SK-N-SH treated with all-trans-retinoic acid at 6 μM for 48 hours (cell line): Measurements from ENCODE around the gene AUTS2.
A peak's percentile ranks its signal among the peaks of the same experiment; 100 is the strongest.

Source experiments
- ATAC-seq: fragments of 200-7000 bp; cut with Tn5 transposase; 3 replicates; pipeline ENCODE4 v1.9.1; 2020; ENCODE audit warnings: mild to moderate bottlenecking, moderate library complexity
- ARNTL ChIP-seq: fragments of 450-650 bp; formaldehyde crosslinking; IDR thresholded peaks from 2 replicates; pipeline ENCODE4 v1.5.0; 2020; ENCODE audit warnings: low read depth, mild to moderate bottlenecking, moderate library complexity, borderline replicate concordance
- BACH2 ChIP-seq: fragments of 250-450 bp; sonication (Bioruptor Pico); IDR thresholded peaks from 2 replicates; pipeline ENCODE4 v1.9.0; 2021; ENCODE audit warnings: mild to moderate bottlenecking, borderline replicate concordance
- ESRRG ChIP-seq: fragments of 250-450 bp; sonication (Bioruptor Pico); IDR thresholded peaks from 2 replicates; pipeline ENCODE4 v1.6.1; 2021; ENCODE audit warnings: mild to moderate bottlenecking
- GLIS3 ChIP-seq: fragments of 250-450 bp; sonication (Bioruptor Pico); IDR thresholded peaks from 2 replicates; pipeline ENCODE4 v1.5.0; 2020; ENCODE audit warnings: mild to moderate bottlenecking, moderate library complexity
- ISL1 ChIP-seq: fragments of 250-450 bp; sonication (Bioruptor Pico); IDR thresholded peaks from 2 replicates; pipeline ENCODE4 v2.1.2; 2022; ENCODE audit warnings: mild to moderate bottlenecking, moderate library complexity
- OSR1 ChIP-seq: fragments of 250-450 bp; sonication (Bioruptor Pico); IDR thresholded peaks from 2 replicates; pipeline ENCODE4 v1.8.0; 2022; ENCODE audit warnings: moderate library complexity, mild to moderate bottlenecking, inconsistent platforms
- SNAI2 ChIP-seq: fragments of 250-450 bp; sonication (Bioruptor Pico); IDR thresholded peaks from 2 replicates; pipeline ENCODE4 v1.5.0; 2020; ENCODE audit warnings: mild to moderate bottlenecking, moderate library complexity
- TCF4 ChIP-seq: fragments of 250-450 bp; sonication (Bioruptor Pico); IDR thresholded peaks from 2 replicates; pipeline ENCODE4 v1.8.0; 2021; ENCODE audit warnings: mild to moderate bottlenecking, moderate library complexity, borderline replicate concordance
- TOX ChIP-seq: fragments of 250-450 bp; sonication (Bioruptor Pico); IDR thresholded peaks from 2 replicates; pipeline ENCODE4 v1.8.0; 2021; ENCODE audit warnings: mild to moderate bottlenecking, moderate library complexity, borderline replicate concordance
- ZC3H10 ChIP-seq: fragments of 250-450 bp; sonication (Bioruptor Pico); IDR thresholded peaks from 2 replicates; pipeline ENCODE4 v1.5.1; 2021; ENCODE audit warnings: mild to moderate bottlenecking, moderate library complexity
- ZFP3 ChIP-seq: fragments of 250-450 bp; sonication (Bioruptor Pico); IDR thresholded peaks from 2 replicates; pipeline ENCODE4 v1.5.0; 2020; ENCODE audit warnings: mild to moderate bottlenecking, moderate library complexity
- ZFP30 ChIP-seq: fragments of 450-650 bp; formaldehyde crosslinking; IDR thresholded peaks from 2 replicates; pipeline ENCODE4 v1.5.0; 2022; ENCODE audit warnings: mild to moderate bottlenecking, moderate library complexity
- ZNF565 ChIP-seq: fragments of 450-650 bp; formaldehyde crosslinking; conservative IDR thresholded peaks from 2 replicates; pipeline ENCODE4 v1.5.0; 2020; ENCODE audit warnings: low read depth, mild to moderate bottlenecking, moderate library complexity
- ZNF8 ChIP-seq: fragments of 450-650 bp; formaldehyde crosslinking; IDR thresholded peaks from 2 replicates; pipeline ENCODE4 v1.5.0; 2020; ENCODE audit warnings: mild to moderate bottlenecking, moderate library complexity
- TF ChIP-seq, protein P1 (sequence below): fragments of 250-450 bp; sonication (Bioruptor Pico); IDR thresholded peaks from 2 replicates; pipeline ENCODE4 v1.5.0; 2020; ENCODE audit warnings: mild to moderate bottlenecking, moderate library complexity
- TF ChIP-seq, protein P2 (sequence below): fragments of 250-450 bp; sonication (Bioruptor Pico); IDR thresholded peaks from 2 replicates; pipeline ENCODE4 v1.5.1; 2021; ENCODE audit warnings: mild to moderate bottlenecking, moderate library complexity
- TF ChIP-seq, protein P3 (sequence below): fragments of 250-450 bp; sonication (Bioruptor Pico); IDR thresholded peaks from 2 replicates; pipeline ENCODE4 v1.8.0; 2020; ENCODE audit warnings: mild to moderate bottlenecking, moderate library complexity, borderline replicate concordance
- TF ChIP-seq, protein P4 (sequence below): fragments of 250-450 bp; sonication (Bioruptor Pico); IDR thresholded peaks from 2 replicates; pipeline ENCODE4 v1.5.1; 2020; ENCODE audit warnings: low read depth, mild to moderate bottlenecking, moderate library complexity

Gene AUTS2

DNA sequence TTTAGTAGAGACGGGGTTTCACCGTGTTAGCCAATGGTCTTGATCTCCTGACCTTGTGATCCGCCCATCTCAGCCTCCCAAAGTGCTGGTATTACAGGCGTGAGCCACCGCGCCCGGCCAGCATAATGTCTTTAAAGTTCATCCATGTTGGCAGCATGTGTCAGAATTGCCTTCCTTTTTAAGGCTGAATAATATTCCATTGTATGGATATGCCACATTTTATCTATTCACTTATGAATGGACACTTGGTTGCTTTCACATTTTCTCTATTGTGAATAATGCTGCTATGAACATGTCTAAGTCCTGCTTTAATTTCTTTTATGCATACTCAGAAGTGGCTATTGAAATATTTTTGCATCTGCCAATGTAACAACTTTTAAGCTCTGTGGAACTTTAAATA, 779.7 kb downstream of the AUTS2 start:
- TF ChIP-seq ZNF565 (CRISPR knock-in tag) (no peak), ZNF8 (peak; percentile 90)
- TF ChIP-seq, all 23 proteins: peak for 1
- no peak for ATAC-seq

DNA sequence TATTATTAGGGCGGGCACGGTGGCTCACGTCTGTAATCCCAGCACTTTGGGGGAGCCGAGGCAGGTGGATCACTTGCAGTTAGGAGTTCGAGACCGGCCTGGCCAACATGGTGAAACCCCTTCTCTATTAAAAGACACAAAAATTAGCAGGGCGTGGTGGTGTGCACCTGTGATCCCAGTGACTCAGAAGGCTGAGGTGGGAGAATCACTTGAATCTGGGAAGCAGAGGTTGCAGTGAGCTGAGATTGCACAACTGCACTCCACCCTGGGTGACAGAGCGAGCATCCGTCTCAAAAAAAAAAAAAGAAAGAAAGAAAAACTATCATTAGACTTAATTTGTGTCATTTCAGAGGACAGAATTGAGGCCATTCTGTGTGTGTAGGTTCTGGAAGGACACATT, 780.9 kb downstream of the AUTS2 start:
- ATAC-seq = no peak
- TF ChIP-seq SNAI2 (CRISPR knock-in tag) = no peak
- TF ChIP-seq, protein P1, sequence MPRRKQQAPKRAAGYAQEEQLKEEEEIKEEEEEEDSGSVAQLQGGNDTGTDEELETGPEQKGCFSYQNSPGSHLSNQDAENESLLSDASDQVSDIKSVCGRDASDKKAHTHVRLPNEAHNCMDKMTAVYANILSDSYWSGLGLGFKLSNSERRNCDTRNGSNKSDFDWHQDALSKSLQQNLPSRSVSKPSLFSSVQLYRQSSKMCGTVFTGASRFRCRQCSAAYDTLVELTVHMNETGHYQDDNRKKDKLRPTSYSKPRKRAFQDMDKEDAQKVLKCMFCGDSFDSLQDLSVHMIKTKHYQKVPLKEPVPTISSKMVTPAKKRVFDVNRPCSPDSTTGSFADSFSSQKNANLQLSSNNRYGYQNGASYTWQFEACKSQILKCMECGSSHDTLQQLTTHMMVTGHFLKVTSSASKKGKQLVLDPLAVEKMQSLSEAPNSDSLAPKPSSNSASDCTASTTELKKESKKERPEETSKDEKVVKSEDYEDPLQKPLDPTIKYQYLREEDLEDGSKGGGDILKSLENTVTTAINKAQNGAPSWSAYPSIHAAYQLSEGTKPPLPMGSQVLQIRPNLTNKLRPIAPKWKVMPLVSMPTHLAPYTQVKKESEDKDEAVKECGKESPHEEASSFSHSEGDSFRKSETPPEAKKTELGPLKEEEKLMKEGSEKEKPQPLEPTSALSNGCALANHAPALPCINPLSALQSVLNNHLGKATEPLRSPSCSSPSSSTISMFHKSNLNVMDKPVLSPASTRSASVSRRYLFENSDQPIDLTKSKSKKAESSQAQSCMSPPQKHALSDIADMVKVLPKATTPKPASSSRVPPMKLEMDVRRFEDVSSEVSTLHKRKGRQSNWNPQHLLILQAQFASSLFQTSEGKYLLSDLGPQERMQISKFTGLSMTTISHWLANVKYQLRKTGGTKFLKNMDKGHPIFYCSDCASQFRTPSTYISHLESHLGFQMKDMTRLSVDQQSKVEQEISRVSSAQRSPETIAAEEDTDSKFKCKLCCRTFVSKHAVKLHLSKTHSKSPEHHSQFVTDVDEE (CRISPR knock-in tag) = no peak
- no peak for TF ChIP-seq OSR1 (CRISPR knock-in tag)
- TF ChIP-seq ARNTL = no peak
- TF ChIP-seq ESRRG (CRISPR knock-in tag) = no peak
- TF ChIP-seq, protein P2, sequence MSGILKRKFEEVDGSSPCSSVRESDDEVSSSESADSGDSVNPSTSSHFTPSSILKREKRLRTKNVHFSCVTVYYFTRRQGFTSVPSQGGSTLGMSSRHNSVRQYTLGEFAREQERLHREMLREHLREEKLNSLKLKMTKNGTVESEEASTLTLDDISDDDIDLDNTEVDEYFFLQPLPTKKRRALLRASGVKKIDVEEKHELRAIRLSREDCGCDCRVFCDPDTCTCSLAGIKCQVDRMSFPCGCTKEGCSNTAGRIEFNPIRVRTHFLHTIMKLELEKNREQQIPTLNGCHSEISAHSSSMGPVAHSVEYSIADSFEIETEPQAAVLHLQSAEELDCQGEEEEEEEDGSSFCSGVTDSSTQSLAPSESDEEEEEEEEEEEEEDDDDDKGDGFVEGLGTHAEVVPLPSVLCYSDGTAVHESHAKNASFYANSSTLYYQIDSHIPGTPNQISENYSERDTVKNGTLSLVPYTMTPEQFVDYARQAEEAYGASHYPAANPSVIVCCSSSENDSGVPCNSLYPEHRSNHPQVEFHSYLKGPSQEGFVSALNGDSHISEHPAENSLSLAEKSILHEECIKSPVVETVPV (CRISPR knock-in tag) = no peak
- TF ChIP-seq ZFP3 = no peak
- TF ChIP-seq ZFP30 (CRISPR knock-in tag) = no peak
- no peak for TF ChIP-seq ISL1 (CRISPR knock-in tag)
- no peak for TF ChIP-seq GLIS3 (CRISPR knock-in tag)
- no peak for TF ChIP-seq ZC3H10
- no peak for TF ChIP-seq TCF4

DNA sequence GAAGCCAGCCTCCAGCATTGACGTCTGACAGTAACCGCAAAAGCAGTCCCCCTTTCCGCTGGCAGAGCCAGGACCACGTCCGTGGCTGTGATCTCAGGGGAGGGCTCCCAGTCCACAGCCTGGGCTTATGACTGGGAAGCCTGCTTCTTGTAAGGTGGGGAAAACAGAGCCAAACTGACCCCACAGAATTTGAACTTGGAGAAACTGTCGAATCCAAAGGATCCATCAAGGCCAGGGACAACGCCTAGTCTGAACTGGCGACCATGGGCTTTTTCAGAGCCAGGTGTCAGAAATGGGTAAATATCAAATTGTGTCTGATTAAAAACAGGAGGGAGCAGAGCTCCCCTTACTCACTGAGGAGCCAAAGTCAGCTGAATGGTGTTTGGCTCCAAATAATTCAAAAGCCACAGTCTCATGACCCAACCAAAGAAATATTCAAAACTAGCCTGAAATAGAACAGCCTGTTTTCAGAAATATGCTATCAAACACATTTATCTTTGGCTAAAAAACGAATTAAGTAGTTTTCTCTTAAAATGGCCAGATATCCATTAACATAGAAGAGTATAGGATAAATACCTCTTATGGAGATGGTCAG, 782.2 kb downstream of the AUTS2 start:
- ATAC-seq = peak; percentile 85
- TF ChIP-seq ISL1 (CRISPR knock-in tag) = peak; percentile 100
- TF ChIP-seq ZNF8 = 0 out of 2 replicates have a peak, but pooled peaks have one; percentile 11
- TF ChIP-seq, protein P3, sequence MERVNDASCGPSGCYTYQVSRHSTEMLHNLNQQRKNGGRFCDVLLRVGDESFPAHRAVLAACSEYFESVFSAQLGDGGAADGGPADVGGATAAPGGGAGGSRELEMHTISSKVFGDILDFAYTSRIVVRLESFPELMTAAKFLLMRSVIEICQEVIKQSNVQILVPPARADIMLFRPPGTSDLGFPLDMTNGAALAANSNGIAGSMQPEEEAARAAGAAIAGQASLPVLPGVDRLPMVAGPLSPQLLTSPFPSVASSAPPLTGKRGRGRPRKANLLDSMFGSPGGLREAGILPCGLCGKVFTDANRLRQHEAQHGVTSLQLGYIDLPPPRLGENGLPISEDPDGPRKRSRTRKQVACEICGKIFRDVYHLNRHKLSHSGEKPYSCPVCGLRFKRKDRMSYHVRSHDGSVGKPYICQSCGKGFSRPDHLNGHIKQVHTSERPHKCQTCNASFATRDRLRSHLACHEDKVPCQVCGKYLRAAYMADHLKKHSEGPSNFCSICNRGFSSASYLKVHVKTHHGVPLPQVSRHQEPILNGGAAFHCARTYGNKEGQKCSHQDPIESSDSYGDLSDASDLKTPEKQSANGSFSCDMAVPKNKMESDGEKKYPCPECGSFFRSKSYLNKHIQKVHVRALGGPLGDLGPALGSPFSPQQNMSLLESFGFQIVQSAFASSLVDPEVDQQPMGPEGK = 0 out of 2 replicates have a peak, but pooled peaks have one; percentile 14
- TF ChIP-seq, protein P4, sequence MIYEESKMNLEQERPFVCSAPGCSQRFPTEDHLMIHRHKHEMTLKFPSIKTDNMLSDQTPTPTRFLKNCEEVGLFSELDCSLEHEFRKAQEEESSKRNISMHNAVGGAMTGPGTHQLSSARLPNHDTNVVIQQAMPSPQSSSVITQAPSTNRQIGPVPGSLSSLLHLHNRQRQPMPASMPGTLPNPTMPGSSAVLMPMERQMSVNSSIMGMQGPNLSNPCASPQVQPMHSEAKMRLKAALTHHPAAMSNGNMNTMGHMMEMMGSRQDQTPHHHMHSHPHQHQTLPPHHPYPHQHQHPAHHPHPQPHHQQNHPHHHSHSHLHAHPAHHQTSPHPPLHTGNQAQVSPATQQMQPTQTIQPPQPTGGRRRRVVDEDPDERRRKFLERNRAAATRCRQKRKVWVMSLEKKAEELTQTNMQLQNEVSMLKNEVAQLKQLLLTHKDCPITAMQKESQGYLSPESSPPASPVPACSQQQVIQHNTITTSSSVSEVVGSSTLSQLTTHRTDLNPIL = peak; percentile 95
- TF ChIP-seq, protein P1 (CRISPR knock-in tag) = no peak
- no peak for TF ChIP-seq OSR1 (CRISPR knock-in tag)
- TF ChIP-seq TCF4 = peak; percentile 21; the same call in 1 of the 2 replicates
- TF ChIP-seq ARNTL = no peak
- 0 out of 2 replicates have a peak, but pooled peaks have one; percentile 28 for TF ChIP-seq TOX
- TF ChIP-seq BACH2 = no peak
- TF ChIP-seq ZFP3 = peak; percentile 31; the same call in 1 of the 2 replicates
- peak; percentile 84 for TF ChIP-seq GLIS3 (CRISPR knock-in tag)
- 0 out of 2 replicates have a peak, but pooled peaks have one; percentile 59 for TF ChIP-seq ESRRG (CRISPR knock-in tag)
- TF ChIP-seq SNAI2 (CRISPR knock-in tag) = 0 out of 2 replicates have a peak, but pooled peaks have one; percentile 29
